WTC11 (cell line): ENCODE measurements around the gene GRIN1. TPM values are rescaled to one million over a fixed set of nuclear protein-coding genes. Genes with fewer than 3 reads are reported as not detected.

Source experiments
- ATAC-seq: fragments of 200-7000 bp; cut with Tn5 transposase; 2 replicates; pipeline ENCODE4 v1.10.0; 2021; ENCODE audit warnings: mild to moderate bottlenecking, moderate library complexity
- CTCF ChIA-PET: fragments of 300-600 bp; sonication (Branson Sonifier 250); formaldehyde crosslinking; loops from one replicate; lab custom pipeline; 2021; ENCODE audit warnings: antibody characterized with exemption; lab: Charles Lee
- POLR2A ChIA-PET: fragments of 350-600 bp; sonication (Branson Sonifier 250); formaldehyde crosslinking; loops from one replicate; lab custom pipeline; 2021; ENCODE audit warnings: antibody characterized with exemption; lab: Charles Lee
- DNase-seq: peaks from one replicate; pipeline ENCODE4 v3.0.0; 2021; ENCODE audit warnings: low spot score
- H3K27ac Mint-ChIP-seq: 2 replicates; pipeline ENCODE4 v1.8.0; 2021; ENCODE audit warnings: mixed read lengths
- H3K27me3 Mint-ChIP-seq: 2 replicates; pipeline ENCODE4 v1.8.0; 2021; ENCODE audit warnings: low read depth, mild to moderate bottlenecking, moderate library complexity, mixed read lengths
- H3K36me3 Mint-ChIP-seq: 2 replicates; pipeline ENCODE4 v1.8.0; 2021; ENCODE audit warnings: mixed read lengths
- H3K4me1 Mint-ChIP-seq: 2 replicates; pipeline ENCODE4 v1.8.0; 2022; ENCODE audit warnings: mixed read lengths
- H3K4me3 Mint-ChIP-seq: 2 replicates; pipeline ENCODE4 v1.8.0; 2021; ENCODE audit warnings: mild to moderate bottlenecking, moderate library complexity, mixed read lengths
- H3K9me3 Mint-ChIP-seq: 2 replicates; pipeline ENCODE4 v1.8.0; 2021; ENCODE audit warnings: mixed read lengths
- ATF1 ChIP-seq: sonication (generic); formaldehyde crosslinking; IDR thresholded peaks from 2 replicates; pipeline ENCODE4 v1.8.1; 2023; ENCODE audit warnings: mild to moderate bottlenecking, moderate library complexity, missing genetic modification reagents
- CBFB ChIP-seq: sonication (generic); formaldehyde crosslinking; IDR thresholded peaks from 2 replicates; pipeline ENCODE4 v1.8.1; 2022; ENCODE audit warnings: mild to moderate bottlenecking, low read depth, missing genetic modification reagents
- EMX1 ChIP-seq: fragments of 250-450 bp; sonication (Bioruptor Pico); IDR thresholded peaks from 2 replicates; pipeline ENCODE4 v1.8.0; 2021; ENCODE audit warnings: mild to moderate bottlenecking
- GTF2I ChIP-seq: fragments of 250-450 bp; sonication (Bioruptor Pico); conservative IDR thresholded peaks from 2 replicates; pipeline ENCODE4 v1.4.0; 2021; ENCODE audit warnings: mild to moderate bottlenecking
- NR1H2 ChIP-seq: sonication (generic); formaldehyde crosslinking; IDR thresholded peaks from 2 replicates; pipeline ENCODE4 v1.9.0; 2021; ENCODE audit warnings: mild to moderate bottlenecking, moderate library complexity, missing genetic modification reagents
- NR2C2 ChIP-seq: sonication (generic); formaldehyde crosslinking; IDR thresholded peaks from 2 replicates; pipeline ENCODE4 v1.8.0; 2022; ENCODE audit warnings: mild to moderate bottlenecking, missing genetic modification reagents
- NR3C1 ChIP-seq: sonication (generic); formaldehyde crosslinking; conservative IDR thresholded peaks from 2 replicates; pipeline ENCODE4 v1.8.1; 2023; ENCODE audit warnings: low read depth, mild to moderate bottlenecking, missing genetic modification reagents
- PRDM15 ChIP-seq: sonication (generic); formaldehyde crosslinking; IDR thresholded peaks from 2 replicates; pipeline ENCODE4 v1.8.0; 2022; ENCODE audit warnings: missing genetic modification reagents
- PRRX2 ChIP-seq: fragments of 250-450 bp; sonication (Bioruptor Pico); IDR thresholded peaks from 2 replicates; pipeline ENCODE4 v1.8.0; 2021; ENCODE audit warnings: mild to moderate bottlenecking
- ZNF263 ChIP-seq: sonication (generic); formaldehyde crosslinking; IDR thresholded peaks from 2 replicates; pipeline ENCODE4 v1.8.1; 2022; ENCODE audit warnings: low read depth, mild to moderate bottlenecking, moderate library complexity, missing genetic modification reagents
- ZNF423 ChIP-seq: fragments of 250-450 bp; sonication (Bioruptor Pico); IDR thresholded peaks from 2 replicates; pipeline ENCODE4 v2.1.2; 2022; ENCODE audit warnings: mild to moderate bottlenecking, moderate library complexity
- total RNA-seq: library from RNA; stranded (reverse); gene quantifications from 3 replicates; pipeline ENCODE4 v1.2.3, GENCODE V29; 2021
- TF ChIP-seq, protein P1 (sequence below): sonication (generic); formaldehyde crosslinking; IDR thresholded peaks from 2 replicates; pipeline ENCODE4 v1.8.0; 2023; ENCODE audit warnings: missing genetic modification reagents
- TF ChIP-seq, protein P2 (sequence below): sonication (generic); formaldehyde crosslinking; IDR thresholded peaks from 2 replicates; pipeline ENCODE4 v1.8.0; 2022; ENCODE audit warnings: mild to moderate bottlenecking, missing genetic modification reagents

GRIN1 gene
- total RNA-seq, 1 experiment from 2014 or later = 4.1 TPM

GRCh38 chr9:137167277-137167746 lies 28.4 kb downstream of the GRIN1 start:
- H3K4me1 Mint-ChIP-seq = peaks cover 6% of the 10 kb centered on the region
- TF ChIP-seq GTF2I (CRISPR knock-in tag) (no peak), CBFB (CRISPR knock-in tag) (no peak), NR3C1 (CRISPR knock-in tag) (no peak), NR1H2 (no peak)
- no peak overlapping the region for H3K4me3 Mint-ChIP-seq
- no peak overlapping the region for H3K27ac Mint-ChIP-seq
- CTCF ChIA-PET = interaction anchor here (0.7 to 3.6 kb wide), 9 partner anchors 9 to 132 kb away, joined by 3 to 17 read pairs (median 7); partner anchors contain the start of genes ANAPC2, MAN1B1 and SSNA1
- H3K36me3 Mint-ChIP-seq = no peaks in the 10 kb centered on the region
- DNase-seq (no peak), ATAC-seq (no peak)
- POLR2A ChIA-PET = interaction anchor here (0.9 kb wide), 1 partner anchor 25 kb away, joined by 5 read pairs; no protein-coding TSS in a partner anchor
- peaks cover 75% of the 10 kb centered on the region for H3K27me3 Mint-ChIP-seq
- no peaks in the 10 kb centered on the region for H3K9me3 Mint-ChIP-seq

GRCh38 chr9:137167747-137168572 lies 29.0 kb downstream of the GRIN1 start:
- Mint-ChIP-seq H3K4me1 (peaks cover 6% of the 10 kb centered on the region), H3K27ac (no peak overlapping the region), H3K36me3 (no peaks in the 10 kb centered on the region), H3K27me3 (peaks cover 69% of the 10 kb centered on the region), H3K4me3 (peak overlapping the region; percentile 49; the same call in 1 of the 2 replicates), H3K9me3 (no peaks in the 10 kb centered on the region)
- ChIA-PET POLR2A (no interaction called here), CTCF (interaction anchor here (0.9 to 3.6 kb wide), 11 partner anchors 8 to 138 kb away, joined by 3 to 17 read pairs (median 7); partner anchors contain the start of genes GRIN1 and MAN1B1)
- ATAC-seq (peak; percentile 43), DNase-seq (peak; percentile 64)
- TF ChIP-seq, protein P1, sequence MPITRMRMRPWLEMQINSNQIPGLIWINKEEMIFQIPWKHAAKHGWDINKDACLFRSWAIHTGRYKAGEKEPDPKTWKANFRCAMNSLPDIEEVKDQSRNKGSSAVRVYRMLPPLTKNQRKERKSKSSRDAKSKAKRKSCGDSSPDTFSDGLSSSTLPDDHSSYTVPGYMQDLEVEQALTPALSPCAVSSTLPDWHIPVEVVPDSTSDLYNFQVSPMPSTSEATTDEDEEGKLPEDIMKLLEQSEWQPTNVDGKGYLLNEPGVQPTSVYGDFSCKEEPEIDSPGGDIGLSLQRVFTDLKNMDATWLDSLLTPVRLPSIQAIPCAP = no peak
- TF ChIP-seq EMX1 (CRISPR knock-in tag) = no peak
- no peak for TF ChIP-seq NR2C2 (CRISPR knock-in tag)
- no peak for TF ChIP-seq NR3C1 (CRISPR knock-in tag)
- no peak for TF ChIP-seq PRRX2 (CRISPR knock-in tag)
- no peak for TF ChIP-seq ZNF263 (CRISPR knock-in tag)
- TF ChIP-seq, protein P2, sequence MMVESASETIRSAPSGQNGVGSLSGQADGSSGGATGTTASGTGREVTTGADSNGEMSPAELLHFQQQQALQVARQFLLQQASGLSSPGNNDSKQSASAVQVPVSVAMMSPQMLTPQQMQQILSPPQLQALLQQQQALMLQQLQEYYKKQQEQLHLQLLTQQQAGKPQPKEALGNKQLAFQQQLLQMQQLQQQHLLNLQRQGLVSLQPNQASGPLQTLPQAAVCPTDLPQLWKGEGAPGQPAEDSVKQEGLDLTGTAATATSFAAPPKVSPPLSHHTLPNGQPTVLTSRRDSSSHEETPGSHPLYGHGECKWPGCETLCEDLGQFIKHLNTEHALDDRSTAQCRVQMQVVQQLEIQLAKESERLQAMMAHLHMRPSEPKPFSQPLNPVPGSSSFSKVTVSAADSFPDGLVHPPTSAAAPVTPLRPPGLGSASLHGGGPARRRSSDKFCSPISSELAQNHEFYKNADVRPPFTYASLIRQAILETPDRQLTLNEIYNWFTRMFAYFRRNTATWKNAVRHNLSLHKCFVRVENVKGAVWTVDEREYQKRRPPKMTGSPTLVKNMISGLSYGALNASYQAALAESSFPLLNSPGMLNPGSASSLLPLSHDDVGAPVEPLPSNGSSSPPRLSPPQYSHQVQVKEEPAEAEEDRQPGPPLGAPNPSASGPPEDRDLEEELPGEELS (CRISPR knock-in tag) = 0 out of 2 replicates have a peak, but pooled peaks have one; percentile 44
- TF ChIP-seq PRDM15 (CRISPR knock-in tag) = peak; percentile 90

DNA sequence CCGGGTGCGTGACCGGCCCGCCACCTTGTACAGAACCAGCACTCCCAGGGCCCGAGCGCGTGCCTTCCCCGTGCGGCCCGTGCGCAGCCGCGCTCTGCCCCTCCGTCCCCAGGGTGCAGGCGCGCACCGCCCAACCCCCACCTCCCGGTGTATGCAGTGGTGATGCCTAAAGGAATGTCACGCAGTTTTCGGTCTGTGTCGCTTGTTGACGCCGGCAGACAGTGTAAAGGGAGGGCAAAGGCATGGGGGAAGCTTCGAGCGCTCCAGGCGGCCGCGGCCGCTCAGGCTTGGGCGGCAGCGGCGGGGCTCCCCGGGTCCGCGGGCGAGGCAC lies 29.6 kb downstream of the GRIN1 start:
- ATAC-seq = no peak
- H3K27me3 Mint-ChIP-seq = peaks cover 67% of the 10 kb centered on the region
- POLR2A ChIA-PET = interaction anchor here (0.7 kb wide), 1 partner anchor 20 kb away, joined by 3 read pairs; no protein-coding TSS in a partner anchor
- H3K4me1 Mint-ChIP-seq = peaks cover 6% of the 10 kb centered on the region
- DNase-seq = no peak
- no peak overlapping the region for H3K27ac Mint-ChIP-seq
- TF ChIP-seq ZNF423 (CRISPR knock-in tag) (0 out of 2 replicates have a peak, but pooled peaks have one; percentile 11), ATF1 (CRISPR knock-in tag) (no peak)
- CTCF ChIA-PET = interaction anchor here (0.7 to 3.6 kb wide), 17 partner anchors 8 to 139 kb away, joined by 3 to 17 read pairs (median 6); partner anchors contain the start of genes GRIN1, MAN1B1, NELFB and RNF224
- H3K9me3 Mint-ChIP-seq = no peaks in the 10 kb centered on the region
- H3K36me3 Mint-ChIP-seq = no peaks in the 10 kb centered on the region
- H3K4me3 Mint-ChIP-seq = peak overlapping the region; percentile 52
